Endothelial cell of umbilical vein (primary cell): ENCODE data around the gene C11orf24. TPM values are rescaled to one million over a fixed set of nuclear protein-coding genes. Genes with fewer than 3 reads are reported as not detected.

Experiments used
- BruUV-seq: library from RNA; stranded (reverse); fragments of 400-500 nt; replicated peaks from 2 replicates; lab custom pipeline; 2021; lab: Mats Ljungman, UMichigan
- CTCF ChIA-PET: fragments of 300-600, 350-600 bp; sonication (Branson Sonifier 250); formaldehyde crosslinking; loops from one replicate; lab custom pipeline; 2021; ENCODE audit warnings: antibody characterized with exemption, inconsistent platforms; lab: Charles Lee
- POLR2A ChIA-PET: fragments of 300-600, 350-600 bp; sonication (Branson Sonifier 250); formaldehyde crosslinking; loops from one replicate; lab custom pipeline; 2021; ENCODE audit warnings: antibody characterized with exemption, inconsistent platforms; lab: Charles Lee
- DNase-seq: peaks from one replicate; pipeline ENCODE4 v3.0.0-alpha.2; 2011; ENCODE audit warnings: low read depth, low spot score
- FAIRE-seq: peaks from 2 replicates; lab custom pipeline; 2011; peaks lifted over from hg19 to GRCh38; lab: Jason Lieb, UNC
- H2AFZ ChIP-seq: 2 replicates; pipeline ENCODE4 v1.6.0; 2012; ENCODE audit warnings: low read depth, low read length, control low read depth, inconsistent platforms
- H3K27ac ChIP-seq: 2 replicates; pipeline ENCODE4 v1.5.1; 2011; ENCODE audit warnings: low read depth, mild to moderate bottlenecking, control low read depth, low read length, moderate library complexity; ENCODE audit not compliant: insufficient read depth
- H3K27me3 ChIP-seq, 2 experiments: 2 replicates each; pipeline versions ENCODE4 v1.6.0 to v1.6.1; 2011; ENCODE audit warnings: low read length in 2 of 2, mixed read lengths in 1 of 2; ENCODE audit not compliant: control insufficient read depth in 2 of 2, insufficient read depth in 2 of 2
- H3K36me3 ChIP-seq, 2 experiments: 2 replicates in 1 of 2; 3 replicates in 1 of 2; pipeline ENCODE4 v1.5.1; 2011; ENCODE audit warnings: low read length in 2 of 2, mild to moderate bottlenecking in 1 of 2, moderate library complexity in 1 of 2; ENCODE audit not compliant: control insufficient read depth in 2 of 2, insufficient read depth in 2 of 2; ENCODE audit errors: extremely low read depth in 1 of 2
- H3K4me1 ChIP-seq: 3 replicates; pipeline ENCODE4 v1.5.1; 2011; ENCODE audit warnings: mild to moderate bottlenecking, low read length; ENCODE audit not compliant: control insufficient read depth, insufficient read depth; ENCODE audit errors: extremely low read depth
- H3K4me2 ChIP-seq: 2 replicates; pipeline ENCODE4 v1.6.1; 2011; ENCODE audit warnings: low read length, control low read depth, mixed read lengths; ENCODE audit not compliant: insufficient read depth
- H3K4me3 ChIP-seq, 3 experiments: fragments of 200-600 bp in 1 of 3; sonication (generic), shearing (Covaris generic) in 1 of 3; replicated peaks in 1 of 3; 2 replicates each; pipeline ENCODE4 v1.5.1; 2011 to 2016; ENCODE audit warnings: control low read depth in 3 of 3, low read length in 3 of 3, mild to moderate bottlenecking in 2 of 3, inconsistent platforms in 1 of 3, low read depth in 1 of 3, moderate library complexity in 1 of 3; ENCODE audit not compliant: insufficient read depth in 1 of 3
- H3K79me2 ChIP-seq: 2 replicates; pipeline ENCODE4 v1.6.0; 2012; ENCODE audit warnings: low read length, inconsistent platforms; ENCODE audit not compliant: control insufficient read depth, insufficient read depth
- H3K9ac ChIP-seq: replicated peaks from 2 replicates; pipeline ENCODE3; 2011; ENCODE audit warnings: low read length, control low read depth; ENCODE audit not compliant: insufficient read depth; ENCODE audit errors: extremely low read depth
- H3K9me1 ChIP-seq: replicated peaks from 3 replicates; pipeline ENCODE4 v1.6.0; 2011; ENCODE audit warnings: mild to moderate bottlenecking, low read length; ENCODE audit not compliant: control insufficient read depth, insufficient read depth; ENCODE audit errors: extremely low read depth
- H3K9me3 ChIP-seq: replicated peaks from 2 replicates; pipeline ENCODE4 v1.5.1; 2012; ENCODE audit warnings: low read length, inconsistent platforms; ENCODE audit not compliant: control insufficient read depth, insufficient read depth
- H4K20me1 ChIP-seq: replicated peaks from 2 replicates; pipeline ENCODE3; 2011; ENCODE audit warnings: mild to moderate bottlenecking, low read length; ENCODE audit not compliant: control insufficient read depth, insufficient read depth; ENCODE audit errors: extremely low read depth
- EZH2 ChIP-seq: IDR thresholded peaks from 2 replicates; pipeline ENCODE4 v1.6.1; 2012; ENCODE audit warnings: borderline replicate concordance, low read depth, mild to moderate bottlenecking, moderate library complexity, low read length, inconsistent platforms; ENCODE audit not compliant: severe bottlenecking
- FOS ChIP-seq: IDR thresholded peaks from 2 replicates; pipeline ENCODE4 v1.6.1; 2011; ENCODE audit warnings: mild to moderate bottlenecking, low read length, moderate library complexity, borderline replicate concordance; ENCODE audit not compliant: insufficient read depth
- GATA2 ChIP-seq: IDR thresholded peaks from 2 replicates; pipeline ENCODE4 v1.7.0; 2011; ENCODE audit warnings: low read depth, mild to moderate bottlenecking, moderate library complexity, mixed read lengths, low read length; ENCODE audit not compliant: insufficient read length, insufficient read depth
- JUN ChIP-seq: IDR thresholded peaks from 2 replicates; pipeline ENCODE4 v1.6.1; 2011; ENCODE audit warnings: borderline replicate concordance, low read depth; ENCODE audit not compliant: insufficient read length, insufficient read depth
- MYC ChIP-seq: IDR thresholded peaks from one replicate; pipeline ENCODE4 v1.6.1; 2011; ENCODE audit warnings: mild to moderate bottlenecking, low read depth, low read length
- POLR2A ChIP-seq: IDR thresholded peaks from 2 replicates; pipeline ENCODE4 v1.6.1; 2012; ENCODE audit warnings: low read depth, mild to moderate bottlenecking, control low read depth, low read length
- POLR2AphosphoS5 ChIP-seq: IDR thresholded peaks from 2 replicates; pipeline ENCODE4 v1.6.1; 2012; ENCODE audit warnings: low read depth, mild to moderate bottlenecking, control low read depth, low read length, moderate library complexity; ENCODE audit not compliant: insufficient read depth
- dilution Hi-C: fragments of 300-500 bp; cut with MboI; formaldehyde crosslinking; loops from one replicate; pipeline ENCODE4 v1.15.0; 2019; ENCODE audit warnings: low sequenced_read_pairs; ENCODE audit not compliant: extremely low pct_ligation_motif_present
- intact Hi-C: fragments of 100-400 bp; cut with micrococcal nuclease; formaldehyde crosslinking; loops from one replicate; pipeline ENCODE4 v1.10.0; 2022
- polyA plus RNA-seq, 4 experiments: library from polyadenylated mRNA; depleted of rRNA in 3 of 4; stranded (reverse) in 3 of 4; unstranded in 1 of 4; fragments of >200 nt; gene quantifications; 2 replicates each; pipeline versions ENCODE4 v1.2.1 to v1.2.3, GENCODE V29; 2011 to 2012; ENCODE audit warnings: missing spikeins in 1 of 4
- total RNA-seq: library from RNA; stranded (reverse); gene quantifications from 2 replicates; pipeline ENCODE4 v1.2.3, GENCODE V29; 2021
- TF ChIP-seq, protein P1 (sequence below): IDR thresholded peaks from 2 replicates; pipeline ENCODE4 v1.6.1; 2011; ENCODE audit not compliant: insufficient read depth, insufficient read length
- TF ChIP-seq, protein P2 (sequence below), 2 donors: IDR thresholded peaks; 1 replicate in 1 of 2; 2 replicates in 1 of 2; pipeline ENCODE4 v1.5.1; 2011; ENCODE audit warnings: low read length in 2 of 2, mild to moderate bottlenecking in 2 of 2, moderate library complexity in 2 of 2, control low read depth in 1 of 2, inconsistent platforms in 1 of 2, low read depth in 1 of 2; ENCODE audit not compliant: insufficient read depth in 1 of 2; ENCODE audit errors: extremely low read depth in 1 of 2

Gene C11orf24
- total and polyA plus RNA-seq, 2 donors (not counting 3 experiments of a cell fraction or from before 2014, with no cell fraction given), result 26.4 to 34.1 TPM

DNA sequence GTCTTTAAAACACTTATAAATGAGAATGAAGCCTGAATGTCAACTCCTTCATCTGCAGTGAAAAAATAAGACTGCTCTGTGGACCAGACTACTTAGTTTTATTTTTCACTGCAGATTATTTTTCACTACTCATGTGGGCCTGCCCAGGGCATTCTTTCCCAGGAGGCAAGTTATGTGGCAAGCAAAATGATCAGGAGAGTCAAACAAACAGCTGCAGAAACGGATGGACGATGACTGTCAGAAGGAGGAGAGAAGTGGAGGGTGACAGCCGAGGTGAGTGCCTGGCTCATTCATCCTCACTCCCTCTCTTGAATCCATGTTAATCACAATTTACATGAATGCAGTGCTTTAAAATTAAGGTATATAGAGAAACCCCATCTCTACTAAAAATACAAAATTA lies 34.9 kb upstream of the C11orf24 start:
- dilution Hi-C loops, result no loop called here
- CTCF ChIA-PET, result interaction anchor here (1.5 to 1.6 kb wide), 2 partner anchors 8 to 25 kb away, joined by 4 to 5 read pairs; no protein-coding TSS in a partner anchor

More for the DNA sequence above, 34.9 kb upstream of the C11orf24 start:
- Histone ChIP-seq H3K4me3 (no peak overlapping the region), H3K9me3 (no peaks in the 10 kb centered on the region), H3K4me2 (no peak overlapping the region), H2AFZ (no peak overlapping the region), H3K9ac (no peak overlapping the region), H3K4me1 (no peaks in the 10 kb centered on the region), H3K27ac (no peak overlapping the region), H3K79me2 (no peaks in the 10 kb centered on the region), H3K27me3 (no peaks in the 10 kb centered on the region), H3K9me1 (no peaks in the 10 kb centered on the region), H3K36me3 (no peaks in the 10 kb centered on the region), H4K20me1 (no peaks in the 10 kb centered on the region)
- DNase-seq (no peak), FAIRE-seq (no peak)
- no TSS peak for BruUV-seq
- intact Hi-C loops, result no loop called here
- TF ChIP-seq GATA2, result no peak
- no peak for TF ChIP-seq FOS
- TF ChIP-seq POLR2AphosphoS5, result no peak
- TF ChIP-seq, protein P1, sequence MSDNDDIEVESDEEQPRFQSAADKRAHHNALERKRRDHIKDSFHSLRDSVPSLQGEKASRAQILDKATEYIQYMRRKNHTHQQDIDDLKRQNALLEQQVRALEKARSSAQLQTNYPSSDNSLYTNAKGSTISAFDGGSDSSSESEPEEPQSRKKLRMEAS, result no peak
- TF ChIP-seq MYC, result no peak
- no peak for TF ChIP-seq POLR2A
- TF ChIP-seq JUN, result no peak
- no peak for TF ChIP-seq EZH2
- TF ChIP-seq, protein P2, sequence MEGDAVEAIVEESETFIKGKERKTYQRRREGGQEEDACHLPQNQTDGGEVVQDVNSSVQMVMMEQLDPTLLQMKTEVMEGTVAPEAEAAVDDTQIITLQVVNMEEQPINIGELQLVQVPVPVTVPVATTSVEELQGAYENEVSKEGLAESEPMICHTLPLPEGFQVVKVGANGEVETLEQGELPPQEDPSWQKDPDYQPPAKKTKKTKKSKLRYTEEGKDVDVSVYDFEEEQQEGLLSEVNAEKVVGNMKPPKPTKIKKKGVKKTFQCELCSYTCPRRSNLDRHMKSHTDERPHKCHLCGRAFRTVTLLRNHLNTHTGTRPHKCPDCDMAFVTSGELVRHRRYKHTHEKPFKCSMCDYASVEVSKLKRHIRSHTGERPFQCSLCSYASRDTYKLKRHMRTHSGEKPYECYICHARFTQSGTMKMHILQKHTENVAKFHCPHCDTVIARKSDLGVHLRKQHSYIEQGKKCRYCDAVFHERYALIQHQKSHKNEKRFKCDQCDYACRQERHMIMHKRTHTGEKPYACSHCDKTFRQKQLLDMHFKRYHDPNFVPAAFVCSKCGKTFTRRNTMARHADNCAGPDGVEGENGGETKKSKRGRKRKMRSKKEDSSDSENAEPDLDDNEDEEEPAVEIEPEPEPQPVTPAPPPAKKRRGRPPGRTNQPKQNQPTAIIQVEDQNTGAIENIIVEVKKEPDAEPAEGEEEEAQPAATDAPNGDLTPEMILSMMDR (IDR thresholded peaks at IDR 0.05; ENCODE audit: extremely low read depth in 1 of 2, insufficient read depth in 1 of 2, low read depth in 1 of 2, low read length in 2 of 2), result no peak
- POLR2A ChIA-PET, result no interaction called here
